ENCODE measurements around the gene RILPL1. TPM values are rescaled to one million over a fixed set of nuclear protein-coding genes. Genes with fewer than 3 reads are reported as not detected.
A peak's percentile ranks its signal among the peaks of the same experiment; 100 is the strongest.
"Not testable (repeated sequence)": the region's sequence is repeated elsewhere in the genome, so short reads cannot be mapped to it uniquely, and the experiment has no call there.

Gene RILPL1
- total RNA-seq, 1 experiment from 2014 or later = 11.5 TPM

GRCh38 chr12:123572391-123572790 is 38.9 kb upstream of the RILPL1 start:
- H3K9me3 ChIP-seq (ENCODE audit: insufficient read depth, low read depth) = no peaks in the 10 kb centered on the region
- H3K27me3 ChIP-seq (ENCODE audit: insufficient read depth, low read depth) = no peaks in the 10 kb centered on the region
- H3K4me3 ChIP-seq = no peak overlapping the region
- H3K36me3 ChIP-seq (ENCODE audit: low read depth) = no peaks in the 10 kb centered on the region
- no TSS peak for BruUV-seq (replicated peaks)
- H3K9me2 ChIP-seq (ENCODE audit: insufficient read depth) = no peaks in the 10 kb centered on the region
- no peak overlapping the region for H3K4me2 ChIP-seq
- intact Hi-C loops (cut with micrococcal nuclease; ENCODE audit: unreplicated experiment) = no loop called here
- CTCF ChIA-PET = no interaction called here
- H3K27ac ChIP-seq = no peak overlapping the region
- POLR2A ChIA-PET (ENCODE audit: unreplicated experiment) = no interaction called here
- H4K20me1 ChIP-seq (ENCODE audit: insufficient read depth) = no peaks in the 10 kb centered on the region
- H3K4me1 ChIP-seq (replicated peaks; ENCODE audit: insufficient read depth) = no peaks in the 10 kb centered on the region
- H3F3A ChIP-seq (ENCODE audit: insufficient read depth, low read depth) = no peaks in the 10 kb centered on the region; the same call in 1 of the 2 replicates
- DNase-seq = no peak
- no peak for TF ChIP-seq EZH2 (IDR thresholded peaks at IDR 0.05; ENCODE audit: low read depth)
- no peak for TF ChIP-seq CTCF (conservative IDR thresholded peaks at IDR 0.05)
- H2AFZ ChIP-seq = no peak overlapping the region
- no peaks in the 10 kb centered on the region for H3K79me2 ChIP-seq (ENCODE audit: low read depth)

GRCh38 chr12:123571343-123571813 is 37.9 kb upstream of the RILPL1 start:
- H3K4me1 ChIP-seq (replicated peaks; ENCODE audit: insufficient read depth) = no peaks in the 10 kb centered on the region
- H3K27me3 ChIP-seq (ENCODE audit: insufficient read depth, low read depth) = no peaks in the 10 kb centered on the region
- H2AFZ ChIP-seq = no peak overlapping the region
- H3F3A ChIP-seq (ENCODE audit: insufficient read depth, low read depth) = no peaks in the 10 kb centered on the region; the same call in 1 of the 2 replicates
- intact Hi-C loops (cut with micrococcal nuclease; ENCODE audit: unreplicated experiment) = no loop called here
- ChIA-PET CTCF (no interaction called here), POLR2A (ENCODE audit: unreplicated experiment) (interaction anchor here (0.6 kb wide), 1 partner anchor 1248 kb away, joined by 5 read pairs; no protein-coding TSS in a partner anchor)
- peak overlapping the region; percentile 39 for H3K4me2 ChIP-seq
- no peak for DNase-seq
- no peaks in the 10 kb centered on the region for H3K9me2 ChIP-seq (ENCODE audit: insufficient read depth)
- H3K36me3 ChIP-seq (ENCODE audit: low read depth) = no peaks in the 10 kb centered on the region
- no peak overlapping the region for H3K27ac ChIP-seq
- no peak for TF ChIP-seq EZH2 (IDR thresholded peaks at IDR 0.05; ENCODE audit: low read depth)
- no peak for TF ChIP-seq CTCF (conservative IDR thresholded peaks at IDR 0.05)
- no TSS peak for BruUV-seq (replicated peaks)
- H3K4me3 ChIP-seq = no peak overlapping the region
- H4K20me1 ChIP-seq (ENCODE audit: insufficient read depth) = no peaks in the 10 kb centered on the region
- H3K79me2 ChIP-seq (ENCODE audit: low read depth) = no peaks in the 10 kb centered on the region
- H3K9me3 ChIP-seq (ENCODE audit: insufficient read depth, low read depth) = no peaks in the 10 kb centered on the region

- Histone ChIP-seq H3K36me3 (ENCODE audit: low read depth) (no peaks in the 10 kb centered on the region), H3K4me2 (no peak overlapping the region), H4K20me1 (ENCODE audit: insufficient read depth) (no peaks in the 10 kb centered on the region), H3K27ac (no peak overlapping the region), H3K4me3 (no peak overlapping the region), H3K9me3 (ENCODE audit: insufficient read depth, low read depth) (no peaks in the 10 kb centered on the region), H3K79me2 (ENCODE audit: low read depth) (no peaks in the 10 kb centered on the region), H2AFZ (no peak overlapping the region), H3K9me2 (ENCODE audit: insufficient read depth) (no peaks in the 10 kb centered on the region), H3K27me3 (ENCODE audit: insufficient read depth, low read depth) (no peaks in the 10 kb centered on the region), H3K4me1 (replicated peaks; ENCODE audit: insufficient read depth) (no peaks in the 10 kb centered on the region), H3F3A (ENCODE audit: insufficient read depth, low read depth) (no peaks in the 10 kb centered on the region)
- POLR2A ChIA-PET (ENCODE audit: unreplicated experiment) = no interaction called here
- CTCF ChIA-PET = no interaction called here
- DNase-seq = no peak
- TF ChIP-seq CTCF (conservative IDR thresholded peaks at IDR 0.05) (no peak), EZH2 (IDR thresholded peaks at IDR 0.05; ENCODE audit: low read depth) (no peak)
- BruUV-seq (replicated peaks) = no TSS peak
- intact Hi-C loops (cut with micrococcal nuclease; ENCODE audit: unreplicated experiment) = no loop called here
Observed at GRCh38 chr12:123559468-123559867, 25.9 kb upstream of the RILPL1 start.

GRCh38 chr12:123558487-123558886 is 25.0 kb upstream of the RILPL1 start:
- H3K79me2 ChIP-seq (ENCODE audit: low read depth); intact Hi-C loops (cut with micrococcal nuclease; ENCODE audit: unreplicated experiment); H3F3A ChIP-seq (ENCODE audit: insufficient read depth, low read depth); POLR2A ChIA-PET (ENCODE audit: unreplicated experiment); H3K27ac ChIP-seq; H3K4me2 ChIP-seq; BruUV-seq (replicated peaks); H3K4me3 ChIP-seq; DNase-seq; H3K4me1 ChIP-seq (replicated peaks; ENCODE audit: insufficient read depth); H2AFZ ChIP-seq; H4K20me1 ChIP-seq (ENCODE audit: insufficient read depth); H3K9me3 ChIP-seq (ENCODE audit: insufficient read depth, low read depth); H3K36me3 ChIP-seq (ENCODE audit: low read depth); H3K9me2 ChIP-seq (ENCODE audit: insufficient read depth); H3K27me3 ChIP-seq (ENCODE audit: insufficient read depth, low read depth): not testable (repeated sequence)
- CTCF ChIA-PET = interaction anchor here (0.6 kb wide), 1 partner anchor 193 kb away, joined by 9 read pairs; no protein-coding TSS in a partner anchor

GRCh38 chr12:123554843-123555242 is 21.3 kb upstream of the RILPL1 start:
- H3K4me1 ChIP-seq (replicated peaks; ENCODE audit: insufficient read depth); DNase-seq; H3K9me2 ChIP-seq (ENCODE audit: insufficient read depth); H2AFZ ChIP-seq; H3K27ac ChIP-seq; BruUV-seq (replicated peaks); POLR2A ChIA-PET (ENCODE audit: unreplicated experiment); H3F3A ChIP-seq (ENCODE audit: insufficient read depth, low read depth); intact Hi-C loops (cut with micrococcal nuclease; ENCODE audit: unreplicated experiment); H3K4me3 ChIP-seq; H3K79me2 ChIP-seq (ENCODE audit: low read depth); H3K4me2 ChIP-seq; H3K36me3 ChIP-seq (ENCODE audit: low read depth); H4K20me1 ChIP-seq (ENCODE audit: insufficient read depth); H3K9me3 ChIP-seq (ENCODE audit: insufficient read depth, low read depth): not testable (repeated sequence)
- H3K27me3 ChIP-seq (ENCODE audit: insufficient read depth, low read depth) = peaks cover 10% of the 10 kb centered on the region; the same call in 1 of the 2 replicates
- CTCF ChIA-PET = interaction anchor here (0.6 kb wide), 1 partner anchor 24 kb away, joined by 3 read pairs; no protein-coding TSS in a partner anchor

All from PC-9 (cell line).